Gastrocnemius medialis (tissue), 4 donors: ENCODE data around the gene GPR146. TPM values are rescaled to one million over a fixed set of nuclear protein-coding genes. Genes with fewer than 3 reads are reported as not detected.

ENCODE experiments used
- ATAC-seq, 2 donors: fragments of 150-250 bp; one replicate each; pipeline ENCODE4 v1.9.1; 2016
- DNase-seq, 2 donors: peaks; one replicate each; pipeline ENCODE4 v3.0.0-alpha.2; 2019
- H3K27ac ChIP-seq, 4 donors: fragments of 200-600 bp; sonication (generic); 1 replicate in 1 of 4; 2 replicates in 3 of 4; pipeline ENCODE4 v1.5.1; 2016 to 2018; ENCODE audit warnings: mild to moderate bottlenecking in 2 of 4, moderate library complexity in 1 of 4
- H3K27me3 ChIP-seq, 3 donors: fragments of 200-600 bp; sonication (generic) in 2 of 3; 1 replicate in 1 of 3; 2 replicates in 2 of 3; pipeline versions ENCODE4 v1.5.1 to v1.6.0; 2016 to 2019; ENCODE audit warnings: mild to moderate bottlenecking in 1 of 3, moderate library complexity in 1 of 3
- H3K36me3 ChIP-seq, 2 donors: fragments of 200-600 bp; sonication (generic) in 1 of 2; one replicate each; pipeline ENCODE4 v1.5.1; 2017 to 2018
- H3K4me1 ChIP-seq, 2 donors: fragments of 200-600 bp; sonication (generic) in 1 of 2; one replicate each; pipeline ENCODE4 v1.5.1; 2016 to 2017; ENCODE audit warnings: mild to moderate bottlenecking in 2 of 2
- H3K4me3 ChIP-seq, 4 donors: fragments of 200-600 bp; sonication (generic) in 3 of 4; 1 replicate in 1 of 4; 2 replicates in 3 of 4; pipeline ENCODE4 v1.5.1; 2016 to 2019; ENCODE audit warnings: mild to moderate bottlenecking in 2 of 4
- H3K9me3 ChIP-seq, 3 donors: fragments of 200-600 bp; sonication (generic) in 2 of 3; 1 replicate in 1 of 3; 2 replicates in 2 of 3; pipeline ENCODE4 v1.5.1; 2016 to 2019
- CTCF ChIP-seq, 5 experiments: fragments of 450-650 bp in 3 of 5; fragments of 200-600 bp in 2 of 5; sonication (generic) in 2 of 5; IDR thresholded peaks in 4 of 5; conservative IDR thresholded peaks in 1 of 5; 1 replicate in 4 of 5; 2 replicates in 1 of 5; pipeline ENCODE4 v1.5.1; 2016 to 2019; ENCODE audit warnings: antibody characterized with exemption in 5 of 5, mild to moderate bottlenecking in 3 of 5, moderate library complexity in 3 of 5
- POLR2A ChIP-seq, 2 donors: fragments of 450-650 bp; IDR thresholded peaks; one replicate each; pipeline ENCODE4 v1.6.1; 2017; ENCODE audit warnings: antibody characterized with exemption in 2 of 2, mild to moderate bottlenecking in 2 of 2, moderate library complexity in 2 of 2
- in situ Hi-C, 4 donors: fragments of 200-750 bp; cut with MboI; loops; one replicate each; pipeline versions ENCODE4 v1.15.0 to v1.8.0; 2017; ENCODE audit warnings: low sequenced_read_pairs in 4 of 4
- intact Hi-C: fragments of 100-400 bp; cut with DNase I; formaldehyde crosslinking; loops from one replicate; pipeline ENCODE4 v1.15.1; 2023; ENCODE audit warnings: low total_unique reads
- total RNA-seq, 4 donors: library from RNA; depleted of rRNA; stranded (reverse); fragments of >200 nt; gene quantifications; one replicate each; pipeline versions ENCODE4 v1.1.0 to v1.2.3, GENCODE V29; 2016

Gene GPR146
- total RNA-seq, 4 donors from 2014 or later, result 23.3 to 43.8 (median 29.5) TPM

GRCh38 chr7:996079-996872 lies 48.1 kb upstream of the GPR146 start:
- Histone ChIP-seq H3K36me3 (no peaks in the 10 kb centered on the region), H3K27ac (no peak overlapping the region), H3K4me1 (peaks cover 3% of the 10 kb centered on the region in 2 donors), H3K9me3 (no peaks in the 10 kb centered on the region), H3K4me3 (no peak overlapping the region), H3K27me3 (peaks cover 8 to 18% (median 15%) of the 10 kb centered on the region in 3 donors)
- ATAC-seq (no peak), DNase-seq (no peak)
- intact Hi-C loops (no loop called here), in situ Hi-C loops (loop anchor here (10.0 to 25.0 kb wide), 3 partner anchors 49 to 166 kb away; partner anchors contain the start of genes ZFAND2A (in 2 of the 4) and GPR146 (in 1 of the 4))
- TF ChIP-seq POLR2A (IDR thresholded peaks at IDR 0.05), result no peak
- TF ChIP-seq CTCF (IDR thresholded peaks at IDR 0.05 in 4 of 5, conservative IDR thresholded peaks at IDR 0.05 in 1 of 5), result no peak

GRCh38 chr7:997404-998395 lies 46.6 kb upstream of the GPR146 start:
- TF ChIP-seq POLR2A (IDR thresholded peaks at IDR 0.05) (no peak), CTCF (IDR thresholded peaks at IDR 0.05 in 4 of 5, conservative IDR thresholded peaks at IDR 0.05 in 1 of 5) (no peak)
- in situ Hi-C loops, result loop anchor here (10.0 to 25.0 kb wide), 3 partner anchors 47 to 165 kb away; partner anchors contain the start of genes ZFAND2A (in 2 of the 4) and GPR146 (in 1 of the 4)
- ATAC-seq, result no peak
- intact Hi-C loops, result no loop called here
- no peak overlapping the region for H3K27ac ChIP-seq
- no peaks in the 10 kb centered on the region for H3K9me3 ChIP-seq
- DNase-seq, result no peak
- H3K4me1 ChIP-seq, result peaks cover 3% of the 10 kb centered on the region in 2 donors
- H3K36me3 ChIP-seq, result no peaks in the 10 kb centered on the region
- H3K27me3 ChIP-seq, result peaks cover 0 to 3% (median under 1%) of the 10 kb centered on the region in 3 donors
- no peak overlapping the region for H3K4me3 ChIP-seq

GRCh38 chr7:999149-999879 lies 45.0 kb upstream of the GPR146 start:
- TF ChIP-seq CTCF (IDR thresholded peaks at IDR 0.05 in 4 of 5, conservative IDR thresholded peaks at IDR 0.05 in 1 of 5) (no peak), POLR2A (IDR thresholded peaks at IDR 0.05) (no peak)

More at GRCh38 chr7:999149-999879, 45.0 kb upstream of the GPR146 start:
- Histone ChIP-seq H3K4me1 (no peaks in the 10 kb centered on the region), H3K9me3 (no peaks in the 10 kb centered on the region), H3K27ac (no peak overlapping the region), H3K36me3 (no peaks in the 10 kb centered on the region), H3K4me3 (no peak overlapping the region), H3K27me3 (no peaks in the 10 kb centered on the region)
- ATAC-seq (no peak), DNase-seq (no peak)
- intact Hi-C loops, result no loop called here
- in situ Hi-C loops, result loop anchor here (10.0 to 25.0 kb wide), 3 partner anchors 45 to 163 kb away; partner anchors contain the start of genes ZFAND2A (in 2 of the 4) and GPR146 (in 1 of the 4)
